ENCODE results near the gene LY6G6D. TPM values are rescaled to one million over a fixed set of nuclear protein-coding genes. Genes with fewer than 3 reads are reported as not detected.

Gene LY6G6D
- total and polyA plus RNA-seq, 2 of the 13 experiments (the other 11 are each of a cell fraction or from before 2014, with no cell fraction given), result not detected

- TF ChIP-seq MYPOP (CRISPR knock-in tag; IDR thresholded peaks at IDR 0.05), result peak; percentile 95
- peak; percentile 92 for TF ChIP-seq MED8 (CRISPR knock-in tag; IDR thresholded peaks at IDR 0.05; ENCODE audit: insufficient replicate concordance)
- peak; percentile 79 for TF ChIP-seq ZNF205 (CRISPR knock-in tag; IDR thresholded peaks at IDR 0.05)
- peak; percentile 69 for TF ChIP-seq PBX2 (CRISPR knock-in tag; IDR thresholded peaks at IDR 0.05)
- peak; percentile 98 for TF ChIP-seq NFKB2 (CRISPR knock-in tag; IDR thresholded peaks at IDR 0.05; ENCODE audit: borderline replicate concordance)
- peak; percentile 88; the same call in 1 of the 2 replicates for TF ChIP-seq ZBTB49 (CRISPR knock-in tag; IDR thresholded peaks at IDR 0.05; ENCODE audit: borderline replicate concordance)
- peak; percentile 95; the same call in 1 of the 2 replicates for TF ChIP-seq ZNF512B (CRISPR knock-in tag; IDR thresholded peaks at IDR 0.05; ENCODE audit: borderline replicate concordance)
- TF ChIP-seq ZNF207 (IDR thresholded peaks at IDR 0.05; ENCODE audit: borderline replicate concordance), result no peak
- TF ChIP-seq NFE2 (CRISPR knock-in tag; IDR thresholded peaks at IDR 0.05), result no peak
- TF ChIP-seq ZNF180 (CRISPR knock-in tag; IDR thresholded peaks at IDR 0.05; ENCODE audit: borderline replicate concordance, low read depth), result no peak; the same call in 1 of the 2 replicates
- no peak for TF ChIP-seq ZNF720 (CRISPR knock-in tag; IDR thresholded peaks at IDR 0.05)
- TF ChIP-seq ADNP (CRISPR knock-in tag; IDR thresholded peaks at IDR 0.05), result no peak
- TF ChIP-seq ZMYM2 (CRISPR knock-in tag; IDR thresholded peaks at IDR 0.05), result peak; percentile 90
- peak; percentile 85 for TF ChIP-seq MEF2D (CRISPR knock-in tag; IDR thresholded peaks at IDR 0.05)
- peak; percentile 53; the same call in 1 of the 2 replicates for TF ChIP-seq ZNF614 (CRISPR knock-in tag; IDR thresholded peaks at IDR 0.05; ENCODE audit: borderline replicate concordance)
- no peak; a peak in 1 of 4 replicates for TF ChIP-seq EP300 (IDR thresholded peaks at IDR 0.05; ENCODE audit: low read depth in 2 of 2, low read length in 2 of 2)
- TF ChIP-seq EP300 (CRISPR knock-in tag; IDR thresholded peaks at IDR 0.05; ENCODE audit: borderline replicate concordance), result peak; percentile 71
- peak; percentile 94 for TF ChIP-seq ZNF546 (CRISPR knock-in tag; conservative IDR thresholded peaks at IDR 0.05)
- TF ChIP-seq ZNF670 (CRISPR knock-in tag; IDR thresholded peaks at IDR 0.05; ENCODE audit: borderline replicate concordance), result peak; percentile 96; the same call in 1 of the 2 replicates
- TF ChIP-seq ZNF709 (CRISPR knock-in tag; IDR thresholded peaks at IDR 0.05), result peak; percentile 96
Observed at GRCh38 chr6:31739639-31740396, 24.7 kb downstream of the LY6G6D start, which contains the start of gene MSH5 (continued).

Data from HepG2 (cell line).